Measurements from ENCODE around the gene ECSCR. TPM values are rescaled to one million over a fixed set of nuclear protein-coding genes. Genes with fewer than 3 reads are reported as not detected.

The ECSCR gene
- total RNA-seq, 1 experiment from 2014 or later, result not detected

DNA sequence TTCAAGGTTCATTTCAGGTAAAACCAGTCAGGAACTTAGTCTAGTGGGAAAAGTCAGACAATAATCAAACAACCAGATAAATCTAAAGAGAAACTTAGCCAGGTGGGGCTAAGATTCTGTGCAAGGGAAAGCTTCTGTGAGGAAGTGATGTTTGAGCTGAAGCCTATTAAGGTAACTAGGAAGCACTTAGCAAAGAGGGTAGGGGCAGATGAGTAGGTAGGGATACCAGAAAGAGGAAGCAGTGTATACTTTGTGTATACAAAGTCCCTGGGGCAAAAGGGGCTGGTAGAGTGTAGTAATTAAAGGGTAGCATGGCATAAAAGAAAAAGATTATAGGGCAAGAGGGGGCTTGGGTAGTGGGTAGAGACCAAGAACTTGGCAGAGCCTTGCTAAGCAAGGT lies 55.0 kb downstream of the ECSCR start:
- H3K9me2 ChIP-seq (replicated peaks; ENCODE audit: insufficient read depth, low read length), result no peaks in the 10 kb centered on the region
- H3K27ac ChIP-seq (ENCODE audit: low read length), result peak overlapping the region; percentile 82
- peak; percentile 88 for DNase-seq
- H3K4me1 ChIP-seq (ENCODE audit: low read length), result peaks cover 54% of the 10 kb centered on the region
- H3K79me2 ChIP-seq (ENCODE audit: low read length), result no peaks in the 10 kb centered on the region
- H3K9me3 ChIP-seq (ENCODE audit: low read length), result no peaks in the 10 kb centered on the region
- peak overlapping the region; percentile 71 for H3K4me2 ChIP-seq (ENCODE audit: low read depth, low read length, poor library complexity, severe bottlenecking)
- H4K20me1 ChIP-seq (ENCODE audit: insufficient read depth, low read depth, low read length), result no peaks in the 10 kb centered on the region
- peak overlapping the region; percentile 52; the same call in 1 of the 2 replicates for H3K9ac ChIP-seq (ENCODE audit: low read length)
- peak overlapping the region; percentile 45 for H3K4me3 ChIP-seq (ENCODE audit: low read length)
- peak overlapping the region; percentile 96 for H2AFZ ChIP-seq (ENCODE audit: low read length)
- no peaks in the 10 kb centered on the region for H3K27me3 ChIP-seq (ENCODE audit: low read length)
- no peaks in the 10 kb centered on the region for H3K36me3 ChIP-seq (ENCODE audit: insufficient read depth, low read length)

DNA sequence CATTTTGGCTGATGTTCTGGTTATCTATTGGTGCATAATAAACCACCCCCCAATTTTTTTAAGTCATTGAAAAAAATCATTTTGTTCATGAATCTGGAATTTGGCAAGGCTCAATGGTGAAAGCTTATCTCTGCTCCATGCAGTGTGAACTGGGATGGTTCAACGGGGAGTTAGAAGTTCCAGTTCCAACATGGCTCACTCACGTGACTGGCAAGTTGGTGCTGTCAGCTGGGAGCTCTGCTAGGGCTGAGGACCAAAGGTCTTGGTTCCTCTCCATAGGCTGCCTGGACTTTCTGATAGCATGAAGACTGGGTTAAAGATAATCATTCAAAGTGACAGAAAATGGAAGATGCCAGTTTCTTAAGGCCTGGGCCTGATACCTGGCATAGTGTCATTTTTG lies 55.6 kb downstream of the ECSCR start:
- Histone ChIP-seq H4K20me1 (ENCODE audit: insufficient read depth, low read depth, low read length) (no peaks in the 10 kb centered on the region), H3K27me3 (ENCODE audit: low read length) (no peaks in the 10 kb centered on the region), H3K4me1 (ENCODE audit: low read length) (peaks cover 55% of the 10 kb centered on the region), H3K9me2 (replicated peaks; ENCODE audit: insufficient read depth, low read length) (no peaks in the 10 kb centered on the region), H3K4me2 (ENCODE audit: low read depth, low read length, poor library complexity, severe bottlenecking) (peak overlapping the region; percentile 71), H3K36me3 (ENCODE audit: insufficient read depth, low read length) (no peaks in the 10 kb centered on the region), H3K9me3 (ENCODE audit: low read length) (no peaks in the 10 kb centered on the region), H3K79me2 (ENCODE audit: low read length) (no peaks in the 10 kb centered on the region), H3K4me3 (ENCODE audit: low read length) (no peak overlapping the region), H2AFZ (ENCODE audit: low read length) (peak overlapping the region; percentile 96), H3K27ac (ENCODE audit: low read length) (peak overlapping the region; percentile 82), H3K9ac (ENCODE audit: low read length) (peak overlapping the region; percentile 23; the same call in 1 of the 2 replicates)
- no peak for DNase-seq

DNA sequence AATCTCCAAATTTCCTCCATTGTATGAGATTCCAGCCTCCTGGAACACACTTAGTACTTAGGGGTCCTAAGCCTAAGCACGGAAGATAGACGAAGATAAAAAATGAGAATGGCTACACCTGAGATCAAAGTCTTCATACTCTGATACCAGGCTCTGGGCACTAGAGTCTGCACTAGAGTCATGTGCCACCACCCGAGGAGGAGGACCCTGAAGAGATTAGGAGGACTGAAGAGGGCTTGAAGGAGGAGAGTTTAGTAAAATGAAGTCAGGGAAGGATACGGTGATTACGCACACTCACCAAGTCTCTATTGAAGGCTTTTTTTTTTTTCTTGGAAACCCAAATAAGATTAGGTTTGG lies 58.1 kb downstream of the ECSCR start:
- Histone ChIP-seq H3K9me2 (replicated peaks; ENCODE audit: insufficient read depth, low read length) (no peaks in the 10 kb centered on the region), H3K4me1 (ENCODE audit: low read length) (peaks cover 46% of the 10 kb centered on the region), H3K27ac (ENCODE audit: low read length) (peak overlapping the region; percentile 77), H3K9me3 (ENCODE audit: low read length) (no peaks in the 10 kb centered on the region), H3K9ac (ENCODE audit: low read length) (peak overlapping the region; percentile 71), H4K20me1 (ENCODE audit: insufficient read depth, low read depth, low read length) (no peaks in the 10 kb centered on the region), H2AFZ (ENCODE audit: low read length) (peak overlapping the region; percentile 74), H3K27me3 (ENCODE audit: low read length) (no peaks in the 10 kb centered on the region), H3K4me3 (ENCODE audit: low read length) (peak overlapping the region; percentile 70), H3K79me2 (ENCODE audit: low read length) (no peaks in the 10 kb centered on the region), H3K36me3 (ENCODE audit: insufficient read depth, low read length) (no peaks in the 10 kb centered on the region), H3K4me2 (ENCODE audit: low read depth, low read length, poor library complexity, severe bottlenecking) (peak overlapping the region; percentile 92)
- DNase-seq, result no peak

DNA sequence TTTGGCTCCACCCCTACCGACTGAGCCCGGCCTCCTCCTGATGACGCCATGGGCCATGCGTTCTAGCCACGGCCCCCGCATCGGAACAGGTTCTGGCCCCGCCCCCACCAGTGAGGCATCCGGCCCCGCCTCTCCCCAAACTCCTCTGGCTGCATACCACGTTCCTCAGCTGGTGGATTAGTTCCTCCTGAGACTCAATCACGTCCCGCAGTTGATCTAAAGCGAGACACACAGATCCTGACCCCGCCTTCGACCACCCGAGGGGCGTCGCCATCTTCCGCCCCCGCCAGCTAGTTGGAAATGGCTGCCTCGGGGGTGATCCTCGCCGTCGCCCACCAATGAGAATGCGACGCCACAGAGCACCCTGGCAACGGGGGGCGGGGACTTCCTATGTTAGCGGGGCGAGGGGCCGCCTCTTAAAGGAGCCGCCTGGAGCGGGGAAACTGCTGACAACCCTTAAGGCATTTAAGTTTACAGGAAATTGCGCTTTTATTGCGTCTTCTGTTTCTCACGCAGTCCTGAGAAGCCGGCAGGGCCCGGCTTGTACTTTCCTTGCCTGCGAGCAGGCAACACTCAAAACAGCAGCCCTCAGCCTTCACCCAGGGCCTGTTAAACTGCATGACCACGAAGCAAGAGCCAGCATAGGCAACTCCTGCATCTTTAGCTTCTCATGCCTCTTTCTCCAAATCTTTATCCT lies 58.6 kb downstream of the ECSCR start, which contains the start of gene SPATA24:
TSS of gene SPATA24 (minus strand) at position 303 of the 697 bp plus-strand sequence. CDS start at position 274, 29 bp downstream.
- Histone ChIP-seq H3K79me2 (ENCODE audit: low read length) (no peaks in the 10 kb centered on the region), H3K27ac (ENCODE audit: low read length) (peak within 1 kb of the TSS; percentile 77), H3K9me3 (ENCODE audit: low read length) (no peaks in the 10 kb centered on the region), H3K4me1 (ENCODE audit: low read length) (peaks cover 42% of the 10 kb centered on the region), H3K9me2 (replicated peaks; ENCODE audit: insufficient read depth, low read length) (no peaks in the 10 kb centered on the region), H3K4me3 (ENCODE audit: low read length) (peak within 1 kb of the TSS; percentile 70), H2AFZ (ENCODE audit: low read length) (peak within 1 kb of the TSS; percentile 74), H3K27me3 (ENCODE audit: low read length) (no peaks in the 10 kb centered on the region), H3K36me3 (ENCODE audit: insufficient read depth, low read length) (no peaks in the 10 kb centered on the region), H4K20me1 (ENCODE audit: insufficient read depth, low read depth, low read length) (no peaks in the 10 kb centered on the region), H3K4me2 (ENCODE audit: low read depth, low read length, poor library complexity, severe bottlenecking) (peak within 1 kb of the TSS; percentile 92), H3K9ac (ENCODE audit: low read length) (peak within 1 kb of the TSS; percentile 71)
- DNase-seq, result peak; percentile 98

DNA sequence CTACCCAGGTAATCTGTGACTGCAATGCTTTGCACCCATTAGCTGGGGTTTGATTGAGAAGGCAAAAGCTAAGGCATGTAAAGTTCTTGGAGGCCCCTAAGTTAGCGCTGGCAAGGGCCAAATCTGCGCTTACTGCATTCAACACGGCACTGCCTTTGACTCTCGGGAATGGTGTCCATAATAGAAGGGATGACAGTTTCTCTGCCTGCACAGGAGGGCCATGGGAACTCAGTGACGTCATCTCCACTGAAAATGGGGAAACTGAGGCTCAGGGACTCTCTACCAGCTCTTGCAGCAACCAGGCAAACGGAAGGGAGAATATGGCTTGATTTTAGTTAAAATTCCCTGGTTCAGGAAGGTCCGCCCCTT lies 59.1 kb downstream of the ECSCR start:
- Histone ChIP-seq H3K27ac (ENCODE audit: low read length) (peak overlapping the region; percentile 77), H2AFZ (ENCODE audit: low read length) (0 out of 2 replicates have a peak overlapping the region, but pooled peaks have one; percentile 26)
- DNase-seq, result peak; percentile 55

DNA sequence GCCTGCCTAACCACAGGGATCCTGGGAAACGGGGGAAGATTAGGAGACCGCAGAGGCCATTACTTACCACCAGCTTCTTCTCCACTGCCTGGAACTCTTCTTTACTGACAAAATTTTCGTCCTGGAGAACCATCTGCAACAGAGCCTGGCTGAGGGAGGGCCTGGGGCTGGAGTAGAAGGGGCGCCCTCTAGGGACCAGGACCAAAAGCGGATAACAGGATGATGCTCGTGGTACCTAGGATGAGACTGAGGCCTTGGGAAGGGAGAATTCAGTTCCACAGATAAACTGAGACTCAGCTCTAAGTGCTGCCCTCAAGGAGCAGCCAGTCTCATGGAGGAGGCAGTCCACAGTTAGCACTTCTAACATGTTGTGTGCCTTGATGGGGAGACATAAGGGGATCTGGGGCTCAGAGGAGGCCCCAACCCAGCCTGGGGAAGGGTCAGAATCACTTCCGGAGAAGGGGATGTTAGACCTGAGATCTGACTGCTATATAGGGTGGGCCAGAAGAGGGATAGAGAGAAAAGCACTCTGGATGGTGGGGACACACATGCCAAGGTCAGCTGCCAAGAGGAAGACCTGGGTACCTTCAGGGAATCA lies 59.9 kb downstream of the ECSCR start:
- Histone ChIP-seq H3K9me3 (ENCODE audit: low read length) (no peaks in the 10 kb centered on the region), H3K79me2 (ENCODE audit: low read length) (no peaks in the 10 kb centered on the region), H3K27ac (ENCODE audit: low read length) (peak overlapping the region; percentile 77), H3K4me1 (ENCODE audit: low read length) (peaks cover 30% of the 10 kb centered on the region), H3K9ac (ENCODE audit: low read length) (peak overlapping the region; percentile 71), H3K27me3 (ENCODE audit: low read length) (no peaks in the 10 kb centered on the region), H2AFZ (ENCODE audit: low read length) (no peak overlapping the region), H3K36me3 (ENCODE audit: insufficient read depth, low read length) (no peaks in the 10 kb centered on the region), H4K20me1 (ENCODE audit: insufficient read depth, low read depth, low read length) (no peaks in the 10 kb centered on the region), H3K9me2 (replicated peaks; ENCODE audit: insufficient read depth, low read length) (no peaks in the 10 kb centered on the region), H3K4me3 (ENCODE audit: low read length) (peak overlapping the region; percentile 70), H3K4me2 (ENCODE audit: low read depth, low read length, poor library complexity, severe bottlenecking) (peak overlapping the region; percentile 92)
- DNase-seq, result no peak

More for the DNA sequence above, 59.1 kb downstream of the ECSCR start:
- H3K9me3 ChIP-seq (ENCODE audit: low read length), result no peaks in the 10 kb centered on the region
- H3K9me2 ChIP-seq (replicated peaks; ENCODE audit: insufficient read depth, low read length), result no peaks in the 10 kb centered on the region
- H4K20me1 ChIP-seq (ENCODE audit: insufficient read depth, low read depth, low read length), result no peaks in the 10 kb centered on the region
- peak overlapping the region; percentile 92 for H3K4me2 ChIP-seq (ENCODE audit: low read depth, low read length, poor library complexity, severe bottlenecking)
- peak overlapping the region; percentile 70 for H3K4me3 ChIP-seq (ENCODE audit: low read length)
- peak overlapping the region; percentile 71 for H3K9ac ChIP-seq (ENCODE audit: low read length)
- no peaks in the 10 kb centered on the region for H3K27me3 ChIP-seq (ENCODE audit: low read length)
- no peaks in the 10 kb centered on the region for H3K36me3 ChIP-seq (ENCODE audit: insufficient read depth, low read length)
- H3K79me2 ChIP-seq (ENCODE audit: low read length), result no peaks in the 10 kb centered on the region
- peaks cover 37% of the 10 kb centered on the region for H3K4me1 ChIP-seq (ENCODE audit: low read length)

DNA sequence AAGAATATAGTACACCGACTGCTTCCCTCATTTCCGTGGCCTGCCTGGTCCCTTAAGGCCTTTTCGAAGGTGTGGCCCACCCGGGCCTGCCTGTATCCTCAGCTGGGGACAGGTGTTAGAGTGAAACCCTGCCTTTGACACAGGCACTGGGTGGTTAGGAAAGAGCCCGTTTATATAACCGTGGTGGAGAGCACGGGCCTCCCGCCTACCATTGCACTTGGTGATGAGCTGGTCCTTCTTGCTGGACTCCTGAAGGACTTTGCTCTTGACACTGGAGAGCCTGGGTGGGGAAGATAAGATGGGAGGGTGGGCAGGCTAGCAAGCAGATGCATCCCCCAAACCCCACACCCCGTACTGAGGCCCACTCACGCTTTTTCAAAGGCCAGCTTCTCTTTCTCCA lies 61.0 kb downstream of the ECSCR start:
- Histone ChIP-seq H3K4me1 (ENCODE audit: low read length) (peaks cover 19% of the 10 kb centered on the region), H3K79me2 (ENCODE audit: low read length) (no peaks in the 10 kb centered on the region), H4K20me1 (ENCODE audit: insufficient read depth, low read depth, low read length) (no peaks in the 10 kb centered on the region), H3K27me3 (ENCODE audit: low read length) (no peaks in the 10 kb centered on the region), H3K9me3 (ENCODE audit: low read length) (no peaks in the 10 kb centered on the region), H3K27ac (ENCODE audit: low read length) (no peak overlapping the region), H3K4me2 (ENCODE audit: low read depth, low read length, poor library complexity, severe bottlenecking) (no peak overlapping the region), H3K9ac (ENCODE audit: low read length) (no peak overlapping the region), H3K36me3 (ENCODE audit: insufficient read depth, low read length) (no peaks in the 10 kb centered on the region), H3K4me3 (ENCODE audit: low read length) (no peak overlapping the region), H3K9me2 (replicated peaks; ENCODE audit: insufficient read depth, low read length) (no peaks in the 10 kb centered on the region), H2AFZ (ENCODE audit: low read length) (no peak overlapping the region)
- DNase-seq, result no peak

DNA sequence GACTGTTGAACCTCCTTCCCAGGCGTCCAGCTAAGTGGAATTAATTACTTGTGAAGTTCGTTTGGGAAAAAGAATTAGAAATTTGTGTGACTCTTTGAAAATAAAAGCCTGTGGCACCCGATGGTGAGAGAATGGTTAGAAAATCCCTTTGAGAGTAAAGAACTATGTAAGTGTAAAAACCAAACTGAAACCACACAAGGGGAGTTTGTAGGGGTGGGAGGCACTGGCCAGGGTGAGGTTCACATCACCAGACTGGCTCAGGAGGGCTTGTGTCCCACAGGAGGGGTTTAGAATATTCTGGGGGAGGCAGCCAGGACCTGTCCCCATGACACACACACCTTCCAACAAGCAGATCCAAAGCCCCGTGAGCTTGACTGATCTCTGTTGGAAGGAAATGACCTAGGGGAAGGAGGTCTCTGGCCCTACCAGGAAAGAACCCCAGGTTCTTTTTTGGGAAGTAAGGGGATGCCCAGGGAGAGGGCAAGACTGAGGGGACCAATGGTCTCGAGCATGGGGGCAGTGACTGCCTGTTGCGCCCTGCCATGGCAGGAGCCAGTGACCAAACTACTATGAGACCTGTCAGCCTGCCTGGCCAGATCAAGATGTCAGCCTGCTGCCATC lies 62.9 kb downstream of the ECSCR start:
- no peaks in the 10 kb centered on the region for H3K27me3 ChIP-seq (ENCODE audit: low read length)
- no peak overlapping the region for H2AFZ ChIP-seq (ENCODE audit: low read length)
- no peaks in the 10 kb centered on the region for H3K36me3 ChIP-seq (ENCODE audit: insufficient read depth, low read length)
- no peak for DNase-seq
- no peak overlapping the region for H3K27ac ChIP-seq (ENCODE audit: low read length)
- no peaks in the 10 kb centered on the region for H3K9me3 ChIP-seq (ENCODE audit: low read length)
- H3K4me3 ChIP-seq (ENCODE audit: low read length), result no peak overlapping the region
- H3K4me1 ChIP-seq (ENCODE audit: low read length), result peaks cover 17% of the 10 kb centered on the region
- H3K79me2 ChIP-seq (ENCODE audit: low read length), result no peaks in the 10 kb centered on the region
- H3K9ac ChIP-seq (ENCODE audit: low read length), result no peak overlapping the region
- no peaks in the 10 kb centered on the region for H4K20me1 ChIP-seq (ENCODE audit: insufficient read depth, low read depth, low read length)
- no peak overlapping the region for H3K4me2 ChIP-seq (ENCODE audit: low read depth, low read length, poor library complexity, severe bottlenecking)
- no peaks in the 10 kb centered on the region for H3K9me2 ChIP-seq (replicated peaks; ENCODE audit: insufficient read depth, low read length)
